Aorta (tissue), 5 donors: Measurements from ENCODE around the gene GSTA4. TPM values are rescaled to one million over a fixed set of nuclear protein-coding genes. Genes with fewer than 3 reads are reported as not detected.
A peak's percentile ranks its signal among the peaks of the same experiment; 100 is the strongest.

Experiments
- ATAC-seq: fragments of 200-7000 bp; cut with Tn5 transposase; one replicate; pipeline ENCODE4 v1.9.1; 2022; ENCODE audit warnings: moderate library complexity; ENCODE audit not compliant: low FRiP score
- DNase-seq, 2 donors: peaks; one replicate each; pipeline ENCODE4 v3.0.0-alpha.2; 2020
- H3K27ac ChIP-seq, 2 donors: one replicate each; pipeline ENCODE4 v1.5.1; 2013; ENCODE audit warnings: low read length in 2 of 2, mild to moderate bottlenecking in 2 of 2, moderate library complexity in 2 of 2, control low read depth in 1 of 2, inconsistent platforms in 1 of 2, low read depth in 1 of 2
- H3K27me3 ChIP-seq, 2 donors: one replicate each; pipeline ENCODE4 v1.6.1; 2013; ENCODE audit warnings: control low read depth in 1 of 2, low read length in 1 of 2, mild to moderate bottlenecking in 1 of 2, moderate library complexity in 1 of 2; ENCODE audit not compliant: insufficient read depth in 2 of 2, control insufficient read depth in 1 of 2
- H3K36me3 ChIP-seq, 2 donors: one replicate each; pipeline ENCODE4 v1.6.1; 2013; ENCODE audit warnings: control low read depth in 1 of 2, low read length in 1 of 2, mild to moderate bottlenecking in 1 of 2; ENCODE audit not compliant: insufficient read depth in 2 of 2, control insufficient read depth in 1 of 2
- H3K4me1 ChIP-seq, 2 donors: one replicate each; pipeline ENCODE4 v1.6.1; 2013; ENCODE audit warnings: low read length in 2 of 2, control low read depth in 1 of 2, mild to moderate bottlenecking in 1 of 2, moderate library complexity in 1 of 2; ENCODE audit not compliant: insufficient read depth in 2 of 2, control insufficient read depth in 1 of 2
- H3K4me3 ChIP-seq, 2 donors: one replicate each; pipeline ENCODE4 v1.5.1; 2013; ENCODE audit warnings: low read length in 2 of 2, control low read depth in 1 of 2, mild to moderate bottlenecking in 1 of 2
- H3K9me3 ChIP-seq: one replicate; pipeline ENCODE4 v1.6.1; 2013; ENCODE audit warnings: mild to moderate bottlenecking, low read length; ENCODE audit not compliant: control insufficient read depth
- WGBS, 2 donors: extraction: QIAGEN DNeasy Blood & Tissue Kit; methylation state at CpG; one replicate each; pipeline ENCODE4 v1.1.7; 2013; 5-methylcytosine and 5-hydroxymethylcytosine counted together
- intact Hi-C, 2 donors: fragments of 100-400 bp; cut with DNase I; formaldehyde crosslinking; loops; one replicate each; pipeline versions ENCODE4 v1.14.2 to v1.15.0; 2022
- polyA plus RNA-seq, 2 donors: library from polyadenylated mRNA; stranded (reverse); fragments of 200-250 nt; gene quantifications; one replicate each; pipeline ENCODE4 v1.2.3, GENCODE V29; 2013
- total RNA-seq, 2 donors: library from RNA; stranded (reverse); fragmentation: NEBNext Ultra II Directional; extraction: Animal tissue kit (Norgen Biotek cat#: 25700); gene quantifications; one replicate each; pipeline ENCODE4 v1.2.1, GENCODE V29; 2021
- donor health status: healthy with polysubstance abuse.
- donor health status: Bipolar disorder and iron deficiency.
- donor health status: DM: no; HTN: no; CAD: no.
- donor health status: DM: no; HTN: no; CAD: no.
- donor health status: DM: yes; HTN: yes; CAD: no.

Gene GSTA4
- total and polyA plus RNA-seq, 4 donors, result 18.8 to 31.9 (median 20.0) TPM

DNA sequence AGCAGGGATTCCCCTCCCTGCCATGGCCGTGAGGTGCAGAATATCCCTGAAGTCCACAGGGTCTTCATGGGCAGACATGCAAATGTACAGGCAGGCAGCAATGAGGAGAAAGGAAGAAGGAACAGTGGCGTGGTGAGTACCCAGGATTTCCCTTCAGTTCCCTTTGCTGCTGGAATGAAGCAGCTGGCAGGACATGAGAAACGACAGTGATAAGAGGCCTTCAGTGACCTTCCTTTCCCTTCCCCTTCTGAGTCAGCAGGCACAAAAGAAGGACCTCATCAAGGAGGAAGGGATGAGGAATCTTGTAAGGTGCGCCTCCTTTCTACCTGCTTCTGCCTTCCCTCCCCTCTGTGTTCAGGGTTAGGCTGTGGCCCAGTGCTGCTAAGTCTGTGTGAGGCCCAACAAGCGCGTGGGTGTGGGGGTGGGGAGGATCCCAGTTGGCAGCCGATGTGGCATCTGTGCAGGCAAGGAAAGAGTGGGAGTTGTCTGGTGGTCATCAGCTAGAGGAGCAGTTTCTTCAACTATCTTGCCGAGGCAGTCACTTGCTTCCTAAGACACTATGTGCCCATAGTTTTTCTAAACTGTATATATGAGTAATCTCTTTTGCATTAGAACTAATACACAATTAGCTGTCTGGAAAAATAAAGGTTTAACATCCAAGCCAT is 40.6 kb upstream of the GSTA4 start:
- peak; percentile 13 for ATAC-seq
- DNase-seq, result no peak
- no peaks in the 10 kb centered on the region for H3K27me3 ChIP-seq
- H3K9me3 ChIP-seq, result no peaks in the 10 kb centered on the region
- WGBS, 2 donors, result 77 to 83% methylated on average over 8 of the region's 8 CpGs
- no peak overlapping the region for H3K27ac ChIP-seq
- no peak overlapping the region for H3K4me3 ChIP-seq
- intact Hi-C loops, result no loop called here
- H3K36me3 ChIP-seq, result peaks cover 5 to 8% of the 10 kb centered on the region in 2 donors
- H3K4me1 ChIP-seq, result peaks cover 0 to 3% of the 10 kb centered on the region in 2 donors

DNA sequence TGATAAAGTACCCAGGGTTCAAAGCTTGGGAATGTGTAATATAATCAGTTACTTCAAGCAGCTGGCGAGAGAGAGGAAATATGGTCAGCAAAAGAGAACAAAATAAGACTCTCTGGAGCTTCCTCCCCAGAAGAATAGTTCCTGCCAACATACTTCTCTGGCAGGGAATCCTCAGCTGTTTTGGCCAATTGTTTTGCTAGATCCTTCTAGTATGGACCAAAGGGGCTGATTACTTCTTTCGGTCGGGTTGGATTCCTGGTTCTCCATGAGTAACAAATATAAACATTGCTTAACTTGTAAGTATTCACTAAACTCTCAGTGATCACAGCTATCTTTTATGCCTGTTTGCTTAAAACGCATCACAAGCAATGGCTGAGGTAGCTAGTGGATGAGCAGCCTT is 38.7 kb upstream of the GSTA4 start:
- ATAC-seq (peak; percentile 73), DNase-seq (no peak)
- no peaks in the 10 kb centered on the region for H3K9me3 ChIP-seq
- no peak overlapping the region for H3K4me3 ChIP-seq
- no peaks in the 10 kb centered on the region for H3K27me3 ChIP-seq
- peaks cover 0 to 3% of the 10 kb centered on the region in 2 donors for H3K4me1 ChIP-seq
- H3K27ac ChIP-seq, result no peak overlapping the region
- H3K36me3 ChIP-seq, result peaks cover 3 to 6% of the 10 kb centered on the region in 2 donors
- 38 to 43% methylated on average over 4 of the region's 4 CpGs for WGBS, 2 donors
- intact Hi-C loops, result no loop called here

DNA sequence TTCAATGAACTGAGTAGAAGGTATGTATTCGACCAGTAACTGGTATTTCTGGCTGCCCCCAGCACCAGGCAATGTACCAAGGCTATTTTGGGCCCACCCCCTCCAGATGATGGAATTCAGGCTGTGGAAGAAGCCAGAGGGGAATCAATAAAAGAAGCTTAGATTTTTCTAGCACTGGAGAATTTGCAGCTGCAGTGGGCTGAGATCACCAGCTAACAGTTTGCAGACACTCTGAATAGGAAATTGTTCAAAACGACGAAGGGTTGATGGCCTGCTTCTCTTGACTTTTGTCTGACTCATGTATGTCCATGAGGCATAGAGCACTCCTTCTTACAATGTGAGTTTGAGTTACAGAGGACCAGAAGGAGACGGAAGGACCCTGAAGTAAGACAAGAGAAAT is 37.8 kb upstream of the GSTA4 start:
- Histone ChIP-seq H3K4me3 (no peak overlapping the region), H3K27me3 (no peaks in the 10 kb centered on the region), H3K36me3 (peaks cover 3 to 9% of the 10 kb centered on the region in 2 donors), H3K27ac (no peak overlapping the region), H3K9me3 (no peaks in the 10 kb centered on the region), H3K4me1 (peaks cover 0 to 3% of the 10 kb centered on the region in 2 donors)
- ATAC-seq (no peak), DNase-seq (no peak)
- WGBS, 2 donors, result 23 to 25% methylated on average over 4 of the region's 4 CpGs
- intact Hi-C loops, result no loop called here

DNA sequence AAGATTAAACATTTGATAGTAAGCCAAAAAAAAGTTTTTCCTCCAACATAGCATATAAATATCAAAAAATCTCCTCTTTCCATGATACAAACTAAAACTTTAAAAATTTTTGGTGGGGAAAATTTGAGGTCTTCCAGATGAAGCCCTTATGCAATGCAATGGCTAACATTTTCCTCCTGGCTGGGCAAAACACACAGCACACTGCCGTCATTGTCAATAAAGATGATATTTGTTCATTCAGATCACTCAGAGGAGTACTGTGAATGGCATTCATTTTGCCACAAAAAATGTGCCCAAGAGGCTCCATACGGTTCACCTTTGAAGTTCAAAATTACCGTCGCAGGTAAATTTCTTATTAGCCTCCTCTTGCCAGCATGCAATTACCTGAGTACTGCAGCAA is 36.2 kb upstream of the GSTA4 start:
- WGBS, 2 donors, result 95 to 97% methylated on average over 4 of the region's 4 CpGs
- H3K4me3 ChIP-seq, result no peak overlapping the region
- H3K36me3 ChIP-seq, result peaks cover 0 to 9% of the 10 kb centered on the region in 2 donors
- H3K4me1 ChIP-seq, result peaks cover 0 to 3% of the 10 kb centered on the region in 2 donors
- DNase-seq (no peak), ATAC-seq (no peak)
- no peaks in the 10 kb centered on the region for H3K9me3 ChIP-seq
- H3K27me3 ChIP-seq, result no peaks in the 10 kb centered on the region
- intact Hi-C loops, result no loop called here
- no peak overlapping the region for H3K27ac ChIP-seq

DNA sequence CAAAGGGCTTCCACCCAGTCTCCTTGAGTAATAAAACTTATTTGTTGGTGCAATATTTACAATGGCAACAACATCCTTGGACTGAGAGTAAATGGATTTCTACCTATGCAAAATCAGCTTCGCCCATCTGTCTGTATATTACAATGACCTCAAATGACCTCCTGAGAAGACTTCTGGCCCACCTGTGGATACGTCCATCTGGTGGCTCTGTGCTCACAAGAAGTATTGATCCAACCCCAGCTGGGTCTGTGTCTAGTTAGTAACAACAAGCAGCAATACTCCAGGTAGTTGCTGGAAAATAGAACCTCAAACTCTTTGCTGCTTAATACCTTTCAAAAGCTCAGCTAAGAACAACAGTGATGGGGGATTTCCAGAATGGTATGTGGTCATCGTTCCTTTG is 34.7 kb upstream of the GSTA4 start:
- DNase-seq (no peak), ATAC-seq (no peak)
- intact Hi-C loops, result no loop called here
- Histone ChIP-seq H3K27ac (no peak overlapping the region), H3K27me3 (no peaks in the 10 kb centered on the region), H3K4me3 (no peak overlapping the region), H3K36me3 (peaks cover 0 to 11% of the 10 kb centered on the region in 2 donors), H3K4me1 (peaks cover 0 to 3% of the 10 kb centered on the region in 2 donors), H3K9me3 (no peaks in the 10 kb centered on the region)
- whole genome bisulfite sequencing, 2 donors, result 85 to 87% methylated on average over 3 of the region's 3 CpGs

DNA sequence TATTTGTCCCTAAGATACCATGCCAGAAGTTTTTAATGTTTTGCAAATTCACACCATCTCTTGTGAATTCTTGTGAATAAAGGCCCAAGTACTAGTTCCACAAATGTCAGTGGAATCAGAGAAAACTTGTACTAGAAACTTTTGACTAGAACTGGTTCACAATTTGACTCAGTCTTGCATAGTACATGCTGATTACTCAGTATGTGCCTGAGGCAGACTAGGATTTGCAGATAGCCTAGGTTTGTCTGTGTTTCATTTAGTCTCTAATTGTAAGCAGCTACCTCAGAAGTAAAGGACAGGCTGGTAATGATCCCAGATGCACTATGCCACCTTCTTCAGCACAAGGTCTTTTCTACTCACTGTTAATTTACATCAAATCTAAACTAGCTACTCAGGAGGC is 34.2 kb upstream of the GSTA4 start:
- H3K27me3 ChIP-seq, result no peaks in the 10 kb centered on the region
- peaks cover 0 to 3% of the 10 kb centered on the region in 2 donors for H3K4me1 ChIP-seq
- intact Hi-C loops, result no loop called here
- no peak overlapping the region for H3K27ac ChIP-seq
- no peak overlapping the region for H3K4me3 ChIP-seq
- ATAC-seq, result no peak
- H3K9me3 ChIP-seq, result no peaks in the 10 kb centered on the region
- no peak for DNase-seq
- H3K36me3 ChIP-seq, result peaks cover 0 to 9% of the 10 kb centered on the region in 2 donors

DNA sequence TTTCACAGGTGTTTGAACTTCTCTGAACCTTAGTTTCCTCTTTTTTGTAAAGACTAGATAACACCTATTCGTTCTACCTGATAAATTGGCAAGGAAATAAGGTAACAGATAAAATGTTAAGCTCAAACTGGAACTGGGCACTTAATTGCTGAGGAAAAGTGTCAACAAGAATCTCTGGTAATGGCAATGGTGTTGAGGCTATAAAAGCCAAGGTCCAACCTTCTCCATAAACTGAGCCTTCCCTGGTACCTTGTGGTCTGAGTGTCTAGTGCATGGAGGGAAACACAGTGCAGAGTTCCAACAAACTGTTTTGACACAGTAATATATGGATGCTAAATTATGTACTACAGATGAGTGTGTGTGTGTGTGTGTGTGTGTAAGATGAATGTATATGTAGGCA is 33.4 kb upstream of the GSTA4 start:
- WGBS, 2 donors, result 90 to 97% methylated on average over 1 of the region's 1 CpG

DNA sequence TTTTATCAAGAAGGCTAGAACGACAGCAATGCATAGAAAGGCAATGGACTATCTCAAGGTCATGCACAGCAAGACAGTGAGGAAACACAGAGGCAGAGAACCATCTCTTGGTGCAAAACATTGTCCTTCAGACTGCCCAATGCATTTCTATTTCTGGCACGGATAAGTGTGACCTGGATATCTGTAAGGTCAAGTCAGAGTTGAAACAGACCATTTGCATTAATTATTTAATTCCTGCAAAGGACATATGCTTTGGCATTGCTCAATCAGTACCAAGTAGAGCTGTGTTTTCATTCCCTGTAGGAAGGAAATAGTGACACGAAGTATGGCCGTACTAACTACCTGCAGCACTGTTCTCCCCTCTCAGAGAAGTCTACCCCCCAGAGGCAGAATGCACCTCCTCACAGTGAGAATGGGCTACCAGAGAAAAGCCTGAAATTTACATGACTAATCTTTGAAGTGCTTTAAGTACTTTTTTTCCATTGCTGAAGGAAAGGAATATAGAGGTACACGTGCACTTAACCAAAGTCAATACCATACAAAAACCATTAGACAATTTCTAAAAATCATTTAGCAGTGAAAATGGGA is 32.1 kb upstream of the GSTA4 start:
- no peaks in the 10 kb centered on the region for H3K9me3 ChIP-seq
- no peak overlapping the region for H3K4me3 ChIP-seq
- no peak for ATAC-seq
- intact Hi-C loops, result no loop called here
- H3K27me3 ChIP-seq, result no peaks in the 10 kb centered on the region
- 86 to 87% methylated on average over 5 of the region's 5 CpGs for WGBS, 2 donors
- H3K4me1 ChIP-seq, result no peaks in the 10 kb centered on the region
- H3K36me3 ChIP-seq, result peaks cover 0 to 9% of the 10 kb centered on the region in 2 donors
- no peak for DNase-seq
- H3K27ac ChIP-seq, result no peak overlapping the region

More for the DNA sequence above, 33.4 kb upstream of the GSTA4 start:
- H3K4me1 ChIP-seq, result no peaks in the 10 kb centered on the region
- no peak overlapping the region for H3K4me3 ChIP-seq
- DNase-seq (no peak), ATAC-seq (no peak)
- intact Hi-C loops, result no loop called here
- no peaks in the 10 kb centered on the region for H3K9me3 ChIP-seq
- no peak overlapping the region for H3K27ac ChIP-seq
- peaks cover 0 to 9% of the 10 kb centered on the region in 2 donors for H3K36me3 ChIP-seq
- H3K27me3 ChIP-seq, result no peaks in the 10 kb centered on the region

DNA sequence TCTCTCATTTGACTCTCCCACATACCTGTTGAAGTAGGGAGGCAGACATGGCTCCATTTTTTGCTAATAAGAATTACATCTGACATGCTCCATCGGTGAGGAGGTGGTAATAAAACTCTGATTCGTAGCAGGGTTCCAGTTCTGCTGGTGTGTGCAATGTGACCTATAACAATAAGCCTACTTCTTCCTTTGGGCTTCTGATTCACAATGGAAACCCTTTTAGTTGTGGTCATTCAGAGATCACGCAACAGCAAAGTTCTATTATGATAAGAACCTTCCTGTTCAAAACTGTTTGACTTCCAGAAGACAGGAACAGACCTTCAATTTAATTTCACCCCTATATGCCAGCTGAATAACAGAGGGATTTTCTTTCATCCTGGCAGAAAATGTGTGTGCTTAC is 31.4 kb upstream of the GSTA4 start:
- peaks cover 0 to 8% of the 10 kb centered on the region in 2 donors for H3K36me3 ChIP-seq

More for the DNA sequence above, 31.4 kb upstream of the GSTA4 start:
- H3K9me3 ChIP-seq, result no peaks in the 10 kb centered on the region
- no peaks in the 10 kb centered on the region for H3K27me3 ChIP-seq
- ATAC-seq, result no peak
- WGBS, 2 donors, result 89 to 92% methylated on average over 3 of the region's 3 CpGs
- no peak overlapping the region for H3K4me3 ChIP-seq
- DNase-seq, result no peak
- no peaks in the 10 kb centered on the region for H3K4me1 ChIP-seq
- H3K27ac ChIP-seq, result no peak overlapping the region
- intact Hi-C loops, result no loop called here
